Measurements from ENCODE around the gene FGF14.

- TF ChIP-seq CTCF (IDR thresholded peaks at IDR 0.05) (no peak), POLR2AphosphoS5 (IDR thresholded peaks at IDR 0.05) (no peak)
Measured at GRCh38 chr13:102286326-102286725, 115.5 kb downstream of the FGF14 start.
